Left kidney (tissue), 2 donors: ENCODE data around the gene SPINK4. TPM values are rescaled to one million over a fixed set of nuclear protein-coding genes. Genes with fewer than 3 reads are reported as not detected.

Experiments used
- DNase-seq: peaks from one replicate; pipeline ENCODE4 v3.0.0-alpha.2; 2013
- polyA plus RNA-seq: library from polyadenylated mRNA; unstranded; fragments of 120-200 nt; gene quantifications from one replicate; pipeline ENCODE4 v1.2.1, GENCODE V29; 2013; ENCODE audit not compliant: insufficient read length

Gene SPINK4
- polyA plus RNA-seq, 1 donor: not detected

DNA sequence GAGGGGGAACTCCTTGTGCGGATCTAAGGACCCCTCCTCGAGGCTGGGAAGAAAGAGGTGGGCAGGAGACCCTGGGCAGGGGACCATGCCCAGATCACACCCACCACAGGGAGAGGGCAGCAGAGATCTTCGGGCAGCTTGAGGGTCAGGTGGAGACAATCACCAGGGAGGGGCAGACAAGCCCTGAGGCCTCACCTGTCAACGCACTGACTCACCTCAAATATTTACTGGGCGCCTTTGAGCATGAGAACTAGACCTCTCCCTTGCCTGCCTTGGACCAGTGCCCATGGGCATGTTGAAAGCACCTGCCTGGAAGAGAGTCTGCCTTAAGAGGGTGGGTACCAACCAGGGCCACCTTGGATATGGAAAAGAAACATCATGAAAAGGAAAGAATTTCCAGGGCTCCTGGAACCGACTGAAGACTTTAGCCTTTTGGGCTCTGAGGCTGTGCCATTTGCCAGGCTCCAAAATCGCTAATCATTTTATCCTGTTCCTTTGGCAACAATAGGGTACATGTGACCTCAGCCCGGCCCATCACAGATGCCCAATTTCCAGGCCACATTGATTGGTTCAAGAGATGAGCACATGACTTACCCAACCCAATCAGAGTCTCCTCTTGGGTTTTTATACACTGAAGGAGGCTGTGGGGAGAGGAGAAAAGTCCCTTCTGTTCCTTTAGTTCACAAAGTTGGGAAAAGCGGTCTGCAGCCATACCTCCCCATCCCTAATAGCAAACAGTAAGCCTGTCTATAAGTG is 10.4 kb upstream of the SPINK4 start:
- DNase-seq: no peak

DNA sequence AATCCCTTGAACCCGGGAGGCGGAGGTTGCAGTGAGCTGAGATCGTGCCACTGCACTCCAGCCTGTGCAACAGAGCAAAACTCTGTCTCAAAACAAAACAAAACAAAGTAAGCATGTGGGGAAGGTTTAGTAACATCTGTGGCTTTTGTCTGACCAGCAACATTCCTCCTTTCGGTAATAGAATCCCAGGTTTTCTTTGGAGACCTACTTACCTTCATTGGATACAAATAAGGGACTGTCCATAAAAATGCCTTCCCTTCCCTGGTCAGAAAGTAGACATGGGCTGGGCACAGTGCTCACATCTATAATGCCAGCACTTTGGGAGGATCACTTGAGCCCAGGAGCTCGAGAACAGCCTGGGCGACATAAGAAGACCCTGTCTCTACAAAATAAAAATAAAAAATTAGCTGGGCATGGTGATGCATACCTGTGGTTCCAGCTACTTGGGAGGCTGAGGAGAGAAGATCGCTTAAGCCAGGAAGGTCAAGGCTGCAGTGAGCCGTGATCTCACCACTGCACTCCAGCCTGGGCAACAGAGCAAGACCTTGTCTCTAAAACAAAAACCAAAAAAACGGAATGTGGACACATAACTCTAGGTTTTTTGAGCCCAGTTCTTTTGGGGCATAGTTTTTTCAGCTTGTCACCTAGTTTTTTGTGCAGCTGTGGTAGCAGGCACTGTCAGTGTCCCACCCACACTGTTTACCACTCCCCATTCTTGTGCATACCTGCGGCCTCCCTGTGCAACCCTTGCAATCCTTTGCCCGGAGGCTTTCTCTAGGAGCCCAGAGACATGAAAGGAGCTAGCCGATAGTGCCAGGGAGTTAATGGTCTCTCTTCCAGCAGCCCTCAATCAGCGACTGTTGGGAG is 9.0 kb upstream of the SPINK4 start:
- DNase-seq: no peak

DNA sequence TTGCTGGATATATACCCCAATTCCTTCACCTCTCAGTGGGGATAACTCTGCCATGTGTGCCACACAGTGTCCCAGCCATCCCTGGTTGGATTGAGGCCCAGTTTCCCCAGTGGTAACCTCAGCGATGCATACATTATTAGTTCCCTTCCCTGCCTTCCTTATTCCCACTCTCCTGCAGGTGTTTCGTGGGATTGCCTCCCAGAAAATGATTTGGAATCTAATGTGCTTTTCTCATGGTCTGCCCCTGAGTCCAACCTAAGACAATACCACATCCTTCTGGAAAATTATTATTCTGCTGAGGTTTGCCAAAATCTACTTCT is 8.4 kb upstream of the SPINK4 start:
- no peak for DNase-seq

DNA sequence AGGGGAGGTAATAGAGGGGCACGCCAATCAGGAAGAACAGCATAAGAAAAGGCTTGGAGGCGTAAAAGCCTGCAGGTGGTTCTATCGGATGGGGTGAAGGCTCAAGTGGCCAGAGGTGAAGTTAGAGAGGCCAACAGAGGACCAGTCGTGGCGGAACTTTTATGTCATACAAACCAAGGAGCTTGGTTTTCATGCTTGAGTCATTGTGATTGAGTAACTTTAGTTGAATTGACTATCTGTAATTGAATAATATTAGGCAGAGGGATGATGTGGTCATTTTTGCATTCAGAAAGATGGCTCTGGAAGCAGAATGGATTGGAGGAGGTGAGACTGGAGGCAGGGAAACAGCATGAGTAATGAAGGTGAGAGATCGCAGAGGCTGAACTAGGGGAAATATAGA is 7.2 kb upstream of the SPINK4 start:
- no peak for DNase-seq

DNA sequence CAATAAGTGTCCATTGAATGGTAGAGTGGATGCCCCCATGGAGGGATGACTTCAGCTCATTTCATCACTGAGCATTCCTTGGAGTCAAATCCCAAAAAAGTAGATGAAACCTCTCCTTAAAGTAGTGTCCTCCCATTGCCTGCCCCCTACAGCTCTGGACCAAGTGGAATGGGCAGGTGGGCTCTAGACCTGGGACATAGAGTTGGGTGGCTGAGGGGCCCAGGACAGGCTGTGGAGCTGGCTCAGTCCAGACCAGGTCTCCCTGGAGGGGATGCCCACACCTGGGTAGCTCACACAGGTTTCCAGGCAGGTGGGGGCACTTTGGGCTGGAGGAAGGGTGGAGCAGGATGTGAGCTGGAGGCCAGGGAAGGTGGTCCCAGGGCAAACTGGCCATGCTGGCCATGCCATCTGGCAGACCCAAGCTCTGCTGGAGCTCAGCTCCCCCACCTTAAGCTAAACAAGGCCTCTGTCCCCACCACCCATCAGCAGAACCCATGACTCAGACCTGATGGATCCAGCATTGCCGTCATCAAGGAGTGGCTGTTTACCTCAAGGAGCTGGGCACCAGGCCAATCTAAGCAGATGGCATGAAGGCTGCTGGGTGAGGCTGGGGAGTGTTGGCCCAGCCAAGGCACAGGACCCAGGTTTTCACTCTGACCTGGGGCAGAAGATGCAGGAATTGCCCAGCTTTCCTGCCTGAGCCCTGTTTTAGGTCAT is 6.2 kb upstream of the SPINK4 start:
- no peak for DNase-seq

DNA sequence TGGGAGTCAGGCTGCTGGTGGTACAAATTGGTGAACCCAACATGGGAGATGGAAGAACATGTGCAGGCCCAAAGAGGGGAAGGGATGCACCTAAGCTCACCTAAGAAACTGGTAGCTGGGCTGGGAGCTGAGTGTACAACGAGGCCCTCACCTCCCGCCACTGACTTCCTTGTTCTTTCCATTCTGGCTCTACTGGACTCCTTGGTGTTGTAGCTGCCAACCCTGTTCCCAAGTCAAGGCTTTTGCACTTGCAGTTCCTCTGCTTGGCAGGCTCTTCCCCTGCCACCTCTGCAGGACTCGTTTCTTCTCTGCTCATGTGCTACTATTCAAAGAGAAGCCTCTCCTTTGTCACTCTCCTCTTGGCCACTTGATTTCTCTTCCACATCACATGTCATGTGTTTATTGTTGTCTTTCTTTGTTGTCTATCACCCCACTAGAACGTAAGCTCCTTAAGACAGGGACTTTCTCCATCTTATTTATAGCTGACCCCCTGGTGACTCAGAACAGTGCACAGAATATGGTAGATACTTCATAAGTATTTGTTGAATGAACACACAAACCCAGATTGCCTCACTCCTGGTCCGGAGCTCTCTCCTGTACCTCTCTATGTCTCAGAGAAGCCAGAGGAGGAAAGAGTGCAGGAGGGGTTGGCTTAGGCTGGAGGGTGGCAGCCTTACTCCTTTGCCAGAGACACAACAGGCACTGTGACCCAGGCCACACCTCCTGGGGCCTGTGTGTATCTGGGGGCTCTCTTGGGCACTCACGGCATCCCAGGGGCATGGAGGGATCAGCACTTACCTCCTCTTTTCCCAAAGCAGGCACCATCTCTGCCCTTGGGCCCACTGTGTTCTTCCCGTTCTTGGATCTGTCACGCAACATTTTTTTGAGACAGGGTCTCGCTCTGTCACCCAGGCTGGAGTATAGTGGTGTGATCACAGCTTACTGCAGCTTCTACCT is 5.2 kb upstream of the SPINK4 start:
- DNase-seq: no peak

DNA sequence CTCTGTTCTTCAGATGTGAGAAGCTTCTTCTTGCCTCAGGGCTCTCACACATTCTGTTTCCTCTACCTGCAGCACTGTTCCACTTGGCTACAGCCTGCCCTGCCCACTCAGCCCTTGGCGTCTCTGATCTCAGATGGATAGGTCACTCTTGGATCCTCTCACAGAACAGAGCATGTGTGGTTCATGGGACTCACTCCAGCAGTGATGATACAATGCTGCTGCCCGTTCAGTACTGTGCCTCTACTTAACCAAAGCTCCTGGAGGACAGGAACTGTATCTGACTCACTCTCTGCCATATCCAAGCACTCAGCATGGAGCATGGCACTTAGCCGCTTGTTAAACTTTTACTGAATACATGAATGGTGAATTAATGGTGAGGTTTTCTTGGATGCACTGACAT is 3.4 kb upstream of the SPINK4 start:
- DNase-seq: no peak

DNA sequence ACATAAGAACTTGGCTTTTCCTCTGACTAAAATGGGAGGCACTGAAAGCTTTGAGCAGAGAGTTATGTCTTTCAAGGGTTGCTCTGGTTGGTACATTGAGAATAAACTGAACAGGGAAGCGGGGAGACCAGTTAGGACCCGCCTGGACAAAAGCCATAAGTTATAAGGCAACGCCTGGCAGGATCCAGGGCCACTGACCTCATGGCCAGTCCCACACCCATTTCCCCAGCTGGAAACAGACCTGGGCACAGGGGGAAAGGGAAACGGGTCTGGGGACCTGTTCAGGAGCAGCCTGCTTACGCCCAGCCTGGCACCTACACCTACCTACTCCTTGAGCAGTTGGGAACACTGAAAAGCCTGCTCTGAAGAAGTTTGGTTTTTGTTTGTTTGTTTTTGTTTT is 1.3 kb downstream of the SPINK4 start:
- DNase-seq: no peak

DNA sequence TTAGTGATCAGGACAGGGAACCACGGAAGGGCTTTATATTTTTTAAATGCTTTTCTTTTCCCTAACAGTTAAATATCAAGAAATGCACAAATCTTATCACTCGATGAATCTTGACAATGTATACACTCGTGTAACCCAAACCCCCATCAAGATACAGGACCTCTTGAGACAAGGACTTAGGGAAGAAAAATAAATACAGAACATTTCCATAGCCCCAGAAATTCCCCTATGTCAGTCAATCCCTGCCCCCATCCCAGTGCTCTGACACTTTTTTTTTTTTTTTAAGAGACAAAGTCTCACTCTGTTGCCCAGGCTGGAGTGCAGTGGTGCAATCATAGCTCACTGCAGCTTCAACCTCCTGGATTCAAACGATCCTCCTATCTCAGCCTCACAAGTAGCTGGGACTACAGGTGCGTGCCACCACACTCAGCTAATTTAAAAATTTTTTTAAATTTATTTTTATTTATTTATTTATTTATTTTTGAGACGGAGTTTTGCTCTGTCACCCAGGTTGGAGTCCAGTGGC is 2.7 kb downstream of the SPINK4 start:
- DNase-seq: no peak

DNA sequence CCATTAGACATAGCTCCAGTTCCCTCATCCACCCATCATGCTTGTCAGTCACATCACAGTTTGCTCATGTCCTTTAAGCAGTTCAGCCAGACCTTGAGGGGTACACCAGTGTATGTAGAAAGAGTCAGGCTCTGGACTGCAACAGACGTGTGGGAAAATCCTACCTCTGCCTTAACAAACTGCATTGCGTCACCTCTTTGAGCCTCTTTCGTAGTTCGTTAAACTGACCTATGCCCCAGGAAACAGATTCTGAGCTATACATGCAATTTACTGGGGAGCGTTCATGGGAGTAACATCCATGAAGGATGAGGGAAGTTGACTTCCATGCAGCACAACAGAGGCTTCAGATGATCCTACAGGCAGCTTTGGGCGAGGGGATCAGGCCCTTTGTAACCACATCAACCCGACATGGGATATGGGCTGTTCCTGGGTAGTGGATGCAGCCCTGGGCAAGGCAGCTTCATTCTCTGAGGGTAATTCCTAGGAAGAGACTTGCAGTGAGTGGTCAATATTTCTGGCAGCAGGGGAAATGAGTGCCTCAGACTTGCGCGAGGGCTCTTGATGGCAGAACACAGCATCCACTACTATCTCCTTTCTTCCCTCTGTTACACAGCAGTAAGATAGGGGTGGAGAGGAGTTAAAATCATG is 4.3 kb downstream of the SPINK4 start:
- DNase-seq: no peak

DNA sequence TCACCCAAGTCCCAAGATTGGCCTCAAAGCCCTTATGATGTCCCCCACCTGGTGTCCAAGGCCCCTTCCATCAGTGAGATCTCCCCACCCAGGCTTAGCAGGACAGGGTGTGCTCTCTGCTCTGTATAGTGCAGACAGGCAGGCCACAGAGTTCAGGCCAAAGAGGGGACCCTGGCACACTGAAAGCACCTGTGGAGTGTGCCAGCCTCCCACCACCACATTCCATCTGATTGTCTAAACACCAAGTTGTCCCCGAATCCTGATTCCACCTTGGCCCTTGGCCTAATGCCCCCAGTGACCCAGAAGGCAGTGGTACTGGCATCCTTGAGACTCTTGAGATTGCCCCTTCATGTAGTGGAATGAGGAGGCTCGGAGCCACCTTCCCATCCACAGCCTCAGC is 5.4 kb downstream of the SPINK4 start:
- no peak for DNase-seq

DNA sequence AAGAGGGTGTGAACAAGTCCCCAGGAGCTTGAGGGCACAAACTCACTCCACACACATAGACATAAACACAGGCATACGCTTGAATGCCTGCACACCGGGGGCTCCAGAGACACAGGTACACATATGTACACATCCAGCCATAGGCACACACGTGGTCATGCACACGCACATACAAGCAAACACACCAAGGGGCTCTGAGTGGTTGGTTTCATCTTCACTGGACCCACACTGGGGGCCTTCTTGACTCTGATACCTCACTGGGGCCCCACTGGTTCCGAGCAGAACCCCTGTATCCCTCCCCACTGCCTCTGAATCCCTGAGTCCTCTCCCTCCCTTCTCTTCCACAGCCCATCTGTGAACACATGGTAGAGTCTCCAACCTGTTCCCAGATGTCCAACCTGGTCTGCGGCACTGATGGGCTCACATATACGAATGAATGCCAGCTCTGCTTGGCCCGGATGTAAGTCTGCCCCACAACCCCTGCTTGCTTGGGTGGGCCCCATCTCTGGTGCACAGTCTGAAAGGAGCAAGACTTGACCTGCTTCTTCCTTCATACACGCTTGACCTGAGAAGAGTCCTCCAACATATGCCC is 6.4 kb downstream of the SPINK4 start:
- no peak for DNase-seq

DNA sequence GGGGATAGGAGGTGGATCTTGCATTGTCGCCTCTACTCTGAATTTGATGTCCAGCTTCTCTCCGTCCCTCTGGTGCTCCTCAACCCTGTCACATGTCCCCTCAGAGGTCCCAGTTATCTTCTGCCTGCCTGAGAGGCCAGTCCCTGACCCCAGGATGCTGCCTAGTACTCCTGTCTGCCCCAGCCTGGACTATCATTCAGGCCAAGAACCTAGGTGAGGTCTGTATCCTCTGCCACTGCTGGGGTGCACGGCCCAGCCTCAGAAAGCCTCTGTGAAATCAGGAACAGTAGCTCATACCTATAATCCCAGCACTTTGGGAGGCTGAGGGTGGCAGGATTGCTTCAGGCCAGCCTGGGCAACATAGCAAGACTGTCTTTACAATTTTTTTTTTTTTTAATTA is 8.6 kb downstream of the SPINK4 start:
- no peak for DNase-seq

DNA sequence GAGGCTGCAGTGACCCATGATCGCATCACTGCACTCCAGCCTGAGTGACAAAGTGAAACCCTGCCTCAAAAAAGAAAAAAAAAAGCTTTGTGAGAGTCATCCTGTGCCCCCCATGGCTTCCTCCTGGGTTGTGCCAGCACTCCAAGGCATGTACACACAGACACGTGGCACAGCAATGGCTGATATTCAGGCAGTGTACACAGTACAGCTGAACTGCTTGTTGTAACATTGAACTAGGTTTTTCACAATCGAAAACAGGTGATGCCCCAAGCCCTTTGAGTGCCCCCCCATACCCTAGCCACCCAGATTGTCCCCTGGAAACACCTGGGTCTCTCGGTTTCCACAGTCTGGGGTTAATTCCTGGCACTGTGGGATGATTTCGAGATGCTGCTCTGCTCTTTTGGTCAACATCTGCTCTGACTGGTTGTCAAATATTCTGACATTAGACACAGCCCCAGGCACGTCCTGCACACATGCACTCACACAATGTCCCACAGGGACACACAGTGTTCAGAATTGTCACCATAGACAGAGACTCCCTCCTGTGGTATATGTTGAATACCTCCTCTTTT is 9.2 kb downstream of the SPINK4 start:
- DNase-seq: no peak

DNA sequence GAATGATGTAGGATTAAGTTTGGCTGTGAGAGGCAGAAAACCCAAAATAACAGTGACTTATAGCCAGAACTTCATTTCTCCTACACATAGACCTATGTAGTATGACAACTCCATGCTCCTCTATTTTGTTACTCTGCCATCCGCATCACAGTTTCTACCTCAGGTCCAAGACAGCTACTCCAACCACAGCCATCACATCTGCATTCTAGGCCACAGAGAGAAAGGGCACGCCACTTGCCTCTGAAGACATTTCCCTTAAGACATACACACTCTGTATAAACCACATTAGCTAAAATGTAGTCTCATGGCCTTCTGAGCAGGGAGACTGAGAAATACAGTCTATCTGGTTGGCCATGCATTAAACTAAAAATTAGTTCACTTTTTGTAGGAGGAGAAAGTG is 10.0 kb downstream of the SPINK4 start:
- no peak for DNase-seq

DNA sequence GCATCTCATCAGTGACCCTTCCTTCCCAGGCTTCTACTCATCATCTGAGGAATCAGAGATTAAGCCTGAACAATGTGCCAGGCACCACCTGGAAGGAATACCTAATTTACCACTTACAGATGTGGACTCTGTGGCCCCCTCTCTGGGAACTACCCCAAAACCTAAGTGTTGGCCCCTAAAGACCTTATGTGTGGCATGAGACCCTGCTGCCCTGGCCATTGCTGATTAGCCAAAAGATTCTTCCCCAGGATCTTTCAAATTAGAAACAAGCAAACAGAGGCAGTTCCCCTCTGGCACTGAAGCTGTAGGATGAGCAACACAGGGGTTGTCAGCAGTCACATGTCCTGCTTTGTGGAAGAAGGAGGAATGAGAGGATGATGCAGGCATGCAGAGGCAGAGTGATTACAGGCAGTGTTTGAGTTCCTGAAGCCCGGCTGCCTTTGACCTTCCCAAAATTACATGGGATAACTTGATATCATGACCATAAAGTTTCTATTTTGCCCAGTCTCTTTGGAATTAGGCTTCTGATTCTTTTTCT is 10.6 kb downstream of the SPINK4 start:
- no peak for DNase-seq

DNA sequence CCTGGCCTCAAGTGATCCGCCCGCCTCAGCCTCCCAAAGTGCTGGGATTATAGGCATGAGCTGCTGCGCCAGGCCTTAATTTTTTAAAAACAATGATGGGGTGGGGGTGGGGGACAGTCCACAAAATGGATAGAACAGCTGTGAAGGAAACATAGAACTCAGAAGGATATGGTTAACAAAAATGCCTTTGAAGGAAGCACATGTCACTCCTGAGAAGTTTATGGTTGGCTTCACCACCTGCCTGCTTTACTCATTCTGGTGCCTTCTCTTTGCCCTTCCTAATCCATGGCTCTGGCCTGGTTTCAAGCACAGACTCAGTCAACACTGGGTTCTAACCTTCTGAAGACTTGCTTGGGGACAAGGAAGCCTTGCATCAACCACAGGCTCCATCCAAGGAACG is 14.2 kb downstream of the SPINK4 start:
- DNase-seq: no peak

DNA sequence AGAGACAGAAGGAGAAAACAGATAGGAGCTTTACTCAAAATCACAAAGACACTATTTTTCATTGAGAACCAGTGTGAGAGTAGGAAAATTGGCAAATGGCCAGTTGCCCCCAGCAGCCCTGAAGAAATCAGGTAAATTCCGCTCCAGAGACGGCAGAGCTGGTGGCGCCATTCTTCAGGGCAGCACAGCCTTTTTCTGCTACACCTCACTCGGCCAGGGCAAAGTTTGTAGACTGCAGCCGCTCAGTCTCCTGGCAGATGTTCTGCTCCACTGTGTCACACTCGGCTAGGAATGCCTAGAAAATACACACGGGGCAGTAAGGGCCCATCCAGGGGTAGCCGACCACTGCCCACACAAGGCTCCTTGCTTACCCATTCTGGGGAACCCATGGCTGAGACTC is 15.0 kb downstream of the SPINK4 start:
- no peak for DNase-seq

DNA sequence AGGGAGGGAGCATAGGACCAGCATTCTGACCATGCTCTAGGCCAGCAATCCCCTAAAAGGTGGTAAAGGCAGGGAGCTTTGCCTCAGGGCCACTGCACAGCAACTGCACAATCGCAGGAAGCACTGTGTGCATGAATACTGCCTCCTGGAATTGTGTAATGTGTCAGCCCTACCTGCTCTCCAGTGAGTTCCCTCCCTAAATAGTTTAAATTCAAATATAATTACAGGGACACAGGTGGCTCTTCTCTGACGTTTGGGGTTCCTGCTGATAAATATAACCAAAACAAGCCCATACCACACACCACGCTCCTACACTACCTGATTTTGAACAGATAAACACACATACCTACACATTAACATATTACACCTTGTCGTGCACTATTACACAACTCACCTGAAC is 15.5 kb downstream of the SPINK4 start:
- no peak for DNase-seq

DNA sequence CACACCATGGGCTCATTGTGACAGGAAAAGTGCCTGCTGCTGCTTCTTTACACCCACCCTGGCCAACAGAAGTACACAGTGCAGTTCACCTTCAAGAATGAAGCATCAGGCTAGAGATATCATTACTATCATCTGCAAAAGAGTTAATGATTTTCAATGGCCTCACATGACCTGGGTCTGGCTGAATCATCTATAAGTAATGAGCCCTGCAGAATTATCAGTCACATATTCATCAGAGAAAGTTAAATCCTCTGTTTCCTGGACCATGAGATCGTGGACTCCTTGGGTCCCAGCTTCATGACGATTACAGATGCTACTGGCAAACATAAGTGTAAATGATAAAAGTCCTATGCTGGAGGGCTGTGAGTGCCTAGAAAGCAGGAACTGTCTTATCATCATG is 16.3 kb downstream of the SPINK4 start:
- no peak for DNase-seq
